Adipocyte (in vitro differentiated cells): ENCODE data around the gene KYNU.
"Not testable (repeated sequence)": the region's sequence is repeated elsewhere in the genome, so short reads cannot be mapped to it uniquely, and the experiment has no call there.

ENCODE experiments used
- DNase-seq: peaks from one replicate; pipeline ENCODE4 v3.0.0-alpha.2; 2015; ENCODE audit warnings: low read depth
- H3K27me3 ChIP-seq: replicated peaks from 2 replicates; pipeline ENCODE4 v1.7.0; 2013; ENCODE audit warnings: mild to moderate bottlenecking, low read length, moderate library complexity; ENCODE audit not compliant: control insufficient read depth, insufficient read depth
- H3K36me3 ChIP-seq: 2 replicates; pipeline ENCODE4 v1.7.0; 2013; ENCODE audit warnings: low read length, mild to moderate bottlenecking, moderate library complexity; ENCODE audit not compliant: control insufficient read depth, insufficient read depth, severe bottlenecking
- H3K4me1 ChIP-seq: 2 replicates; pipeline ENCODE4 v1.7.0; 2013; ENCODE audit warnings: mild to moderate bottlenecking, low read length, moderate library complexity; ENCODE audit not compliant: control insufficient read depth, insufficient read depth
- H3K4me3 ChIP-seq: 2 replicates; pipeline ENCODE4 v1.7.0; 2013; ENCODE audit warnings: mild to moderate bottlenecking, low read length, moderate library complexity
- H3K9ac ChIP-seq: 2 replicates; pipeline ENCODE4 v1.7.0; 2013; ENCODE audit warnings: mild to moderate bottlenecking, low read length, moderate library complexity
- H3K9me3 ChIP-seq: 2 replicates; pipeline ENCODE4 v1.7.0; 2013; ENCODE audit warnings: mild to moderate bottlenecking, low read length, moderate library complexity; ENCODE audit not compliant: control insufficient read depth

Gene KYNU

GRCh38 chr2:143030127-143030526 is 152.7 kb downstream of the KYNU start:
- H3K4me3 ChIP-seq: no peak overlapping the region

DNA sequence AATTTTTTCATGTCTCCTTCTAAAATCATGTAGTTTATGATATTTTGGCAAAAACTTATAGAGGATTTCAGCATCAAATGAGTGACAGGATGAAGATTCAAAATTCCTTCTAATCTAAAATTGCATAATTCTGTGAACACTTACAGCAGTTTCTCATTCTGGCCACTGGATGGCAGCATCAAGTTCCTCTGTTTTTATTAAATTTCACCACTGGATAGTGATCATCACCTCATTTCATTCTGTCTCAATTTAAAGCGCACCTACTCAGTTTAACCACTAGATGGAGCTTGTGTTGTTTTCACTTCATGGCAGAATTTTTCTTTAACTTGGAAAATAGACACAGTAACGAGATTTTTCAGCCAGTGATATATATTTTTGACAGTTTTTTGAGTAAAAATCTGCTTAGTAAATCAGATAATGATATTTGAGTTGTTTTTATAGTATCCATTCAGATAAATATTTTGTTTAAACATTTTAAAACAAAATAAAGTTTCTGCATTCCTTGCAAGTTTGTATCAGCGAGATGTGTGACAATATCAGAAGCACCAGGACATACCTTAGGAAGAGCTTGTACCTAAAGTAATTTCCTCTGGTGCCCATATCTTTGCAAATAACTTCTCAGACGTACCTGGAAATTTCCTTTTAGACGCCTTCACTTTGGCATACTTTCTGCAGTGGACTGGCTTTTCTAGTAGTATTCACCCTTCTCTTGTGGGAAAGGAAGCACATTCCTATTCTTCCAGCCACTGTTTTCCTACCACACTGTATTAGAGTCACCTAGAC is 157.0 kb downstream of the KYNU start:
- Histone ChIP-seq H3K9ac (no peak overlapping the region), H3K9me3 (no peaks in the 10 kb centered on the region), H3K4me1 (peaks cover 4% of the 10 kb centered on the region), H3K36me3 (no peaks in the 10 kb centered on the region), H3K4me3 (no peak overlapping the region), H3K27me3 (no peaks in the 10 kb centered on the region)
- peak; percentile 94 for DNase-seq

More at GRCh38 chr2:143030127-143030526, 152.7 kb downstream of the KYNU start:
- DNase-seq: no peak
- Histone ChIP-seq H3K27me3 (no peaks in the 10 kb centered on the region), H3K4me1 (peaks cover 6% of the 10 kb centered on the region), H3K36me3 (no peaks in the 10 kb centered on the region), H3K9me3 (no peaks in the 10 kb centered on the region), H3K9ac (no peak overlapping the region)

- no peak overlapping the region for H3K4me3 ChIP-seq
- no peaks in the 10 kb centered on the region for H3K4me1 ChIP-seq
- no peak overlapping the region for H3K9ac ChIP-seq
- no peaks in the 10 kb centered on the region for H3K27me3 ChIP-seq
- H3K9me3 ChIP-seq: no peaks in the 10 kb centered on the region
- DNase-seq: no peak
- H3K36me3 ChIP-seq: no peaks in the 10 kb centered on the region
Measured at GRCh38 chr2:143051465-143051864, 174.0 kb downstream of the KYNU start.

GRCh38 chr2:143053437-143053836 is 176.0 kb downstream of the KYNU start:
- not testable (repeated sequence) for H3K36me3 ChIP-seq, H3K9ac ChIP-seq, H3K4me1 ChIP-seq, DNase-seq, H3K27me3 ChIP-seq, H3K4me3 ChIP-seq, H3K9me3 ChIP-seq

DNA sequence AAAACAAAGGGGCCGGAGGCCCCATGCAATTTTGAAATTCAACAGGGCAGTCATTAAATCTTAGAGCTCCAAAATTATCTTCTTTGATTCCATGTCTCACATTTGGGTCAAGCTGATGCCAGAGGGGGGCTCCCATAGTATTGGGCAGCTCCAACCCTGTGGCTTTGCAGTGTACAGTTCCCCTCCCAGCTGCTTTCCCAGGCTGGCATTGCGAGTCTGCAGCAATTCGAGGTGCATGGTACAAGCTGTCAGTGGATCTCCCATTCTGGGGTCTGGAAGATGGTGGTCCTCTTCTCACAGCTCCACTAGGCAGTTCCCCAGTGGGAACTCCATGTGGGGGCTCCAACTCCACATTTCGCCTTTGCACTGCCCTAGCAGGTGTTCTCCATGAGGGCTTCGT is 179.1 kb downstream of the KYNU start:
- H3K4me1 ChIP-seq: peaks cover 13% of the 10 kb centered on the region
- H3K27me3 ChIP-seq: no peaks in the 10 kb centered on the region
- no peak overlapping the region for H3K9ac ChIP-seq
- no peaks in the 10 kb centered on the region for H3K36me3 ChIP-seq
- no peak for DNase-seq
- H3K4me3 ChIP-seq: no peak overlapping the region
- peaks cover 4% of the 10 kb centered on the region for H3K9me3 ChIP-seq

- DNase-seq: peak; percentile 79
- peaks cover 4% of the 10 kb centered on the region for H3K9me3 ChIP-seq
- no peaks in the 10 kb centered on the region for H3K27me3 ChIP-seq
Measured at GRCh38 chr2:143058851-143059250, 181.4 kb downstream of the KYNU start.

DNA sequence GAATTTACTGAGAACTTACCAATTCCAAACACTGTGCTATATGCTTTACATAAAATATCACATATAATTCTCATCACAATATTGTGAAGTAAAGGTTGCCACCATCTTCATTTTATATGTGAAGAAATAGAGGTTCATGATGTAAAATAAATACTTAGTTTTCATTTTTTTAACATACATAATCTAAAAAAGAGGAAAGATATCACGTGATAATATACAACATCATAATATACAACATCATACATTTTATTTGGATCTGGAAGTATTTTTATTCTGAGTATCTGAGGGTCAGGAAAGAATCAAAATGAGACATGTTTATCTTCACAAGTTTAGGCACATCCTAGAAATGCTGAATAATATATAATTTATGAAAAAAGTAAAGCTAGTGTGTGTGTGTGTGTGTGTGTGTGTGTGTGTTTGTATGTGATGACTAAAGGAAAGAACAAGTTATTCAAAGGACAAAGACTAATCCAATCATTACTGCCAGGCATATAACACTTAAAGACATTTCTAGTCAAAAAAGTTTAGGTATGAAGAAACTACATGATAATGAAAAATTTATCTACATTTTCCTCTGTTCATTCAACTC is 186.2 kb downstream of the KYNU start:
- Histone ChIP-seq H3K9ac (no peak overlapping the region), H3K36me3 (no peaks in the 10 kb centered on the region), H3K4me3 (no peak overlapping the region), H3K4me1 (peaks cover 7% of the 10 kb centered on the region), H3K27me3 (no peaks in the 10 kb centered on the region), H3K9me3 (peaks cover 10% of the 10 kb centered on the region)
- no peak for DNase-seq

More at GRCh38 chr2:143058851-143059250, 181.4 kb downstream of the KYNU start:
- Histone ChIP-seq H3K36me3 (no peaks in the 10 kb centered on the region), H3K4me3 (peak overlapping the region; percentile 31), H3K9ac (no peak overlapping the region), H3K4me1 (peaks cover 13% of the 10 kb centered on the region)

- H3K27me3 ChIP-seq: no peaks in the 10 kb centered on the region
- no peak for DNase-seq
- H3K4me3 ChIP-seq: no peak overlapping the region
- peaks cover 10% of the 10 kb centered on the region for H3K9me3 ChIP-seq
- no peaks in the 10 kb centered on the region for H3K36me3 ChIP-seq
- H3K4me1 ChIP-seq: no peaks in the 10 kb centered on the region
- no peak overlapping the region for H3K9ac ChIP-seq
Measured at GRCh38 chr2:143068094-143068493, 190.6 kb downstream of the KYNU start.

DNA sequence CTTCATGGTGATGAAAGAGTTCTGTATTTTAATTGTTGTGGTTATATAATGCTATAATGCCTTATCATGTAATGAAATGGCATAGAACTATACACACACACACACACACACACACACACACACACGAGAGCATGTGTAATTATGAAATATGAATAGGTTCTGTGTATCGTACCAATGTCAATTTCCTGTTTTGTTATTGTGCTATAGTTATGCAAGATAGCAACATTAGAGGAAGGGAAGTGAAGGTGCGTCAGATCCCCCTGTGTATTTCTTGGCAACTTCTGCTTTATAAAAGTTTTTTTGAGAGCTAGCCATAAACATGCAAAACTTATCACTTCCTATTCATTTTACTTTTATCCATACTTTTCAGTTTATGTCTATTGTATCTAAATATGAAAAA is 191.0 kb downstream of the KYNU start:
- H3K36me3 ChIP-seq: no peaks in the 10 kb centered on the region
- H3K4me3 ChIP-seq: no peak overlapping the region
- DNase-seq: peak; percentile 2
- no peaks in the 10 kb centered on the region for H3K4me1 ChIP-seq
- peaks cover 10% of the 10 kb centered on the region for H3K9me3 ChIP-seq
- no peaks in the 10 kb centered on the region for H3K27me3 ChIP-seq
- H3K9ac ChIP-seq: no peak overlapping the region

DNA sequence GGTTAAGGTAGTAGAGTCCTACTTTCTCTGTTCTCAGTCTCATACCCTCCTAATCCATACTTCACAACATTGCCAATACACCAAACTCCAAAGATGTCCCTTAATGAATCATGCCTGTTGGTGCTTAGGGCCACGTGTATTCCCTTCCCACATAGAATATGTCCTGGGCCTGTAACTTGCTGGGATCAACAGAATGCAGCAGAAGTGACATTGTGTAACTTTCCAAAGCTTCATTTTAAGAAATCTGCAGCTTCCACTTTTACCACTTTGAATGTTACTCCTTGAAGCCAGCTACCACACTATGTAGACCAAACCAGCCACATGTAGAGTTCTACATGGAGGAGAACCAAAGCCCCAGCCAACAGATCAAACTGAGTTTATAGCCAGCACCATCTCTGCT is 193.2 kb downstream of the KYNU start:
- no peak overlapping the region for H3K9ac ChIP-seq
- DNase-seq: no peak
- H3K9me3 ChIP-seq: peaks cover 7% of the 10 kb centered on the region
- no peaks in the 10 kb centered on the region for H3K4me1 ChIP-seq
- no peaks in the 10 kb centered on the region for H3K27me3 ChIP-seq
- H3K36me3 ChIP-seq: no peaks in the 10 kb centered on the region
- no peak overlapping the region for H3K4me3 ChIP-seq

DNA sequence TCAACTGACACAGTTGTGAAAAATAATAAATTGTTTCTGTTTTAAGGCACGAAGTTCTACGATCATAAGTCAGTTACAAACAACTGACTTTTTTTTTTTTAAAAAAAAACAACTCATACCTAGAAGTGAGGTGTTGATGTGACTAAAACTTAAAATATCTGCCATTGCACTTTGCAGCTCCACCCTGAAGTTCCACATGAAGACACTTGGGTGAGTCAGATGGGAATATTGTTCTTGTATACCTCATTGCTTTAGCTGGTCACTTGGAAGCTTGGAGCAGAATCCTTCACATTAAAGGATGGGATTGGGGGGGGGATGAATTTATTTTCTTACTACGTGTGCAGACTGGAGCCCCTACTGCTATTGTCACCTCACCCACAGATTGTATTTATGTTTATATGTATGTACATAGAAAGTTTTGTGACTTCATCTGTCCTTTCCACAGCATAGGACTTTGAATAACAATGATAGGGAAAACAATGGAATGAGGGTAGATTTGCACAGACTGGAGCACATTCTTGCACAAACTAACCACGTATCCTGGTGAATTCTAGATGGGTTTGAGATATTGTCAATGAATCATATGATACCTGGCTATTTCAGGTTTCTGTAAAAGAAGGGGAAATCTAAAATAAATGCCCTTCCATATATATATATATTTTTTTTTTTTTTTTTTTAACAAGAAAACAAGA is 193.9 kb downstream of the KYNU start:
- peaks cover 7% of the 10 kb centered on the region for H3K9me3 ChIP-seq
- H3K36me3 ChIP-seq: no peaks in the 10 kb centered on the region
- no peaks in the 10 kb centered on the region for H3K4me1 ChIP-seq
- H3K4me3 ChIP-seq: no peak overlapping the region
- no peak overlapping the region for H3K9ac ChIP-seq
- no peak for DNase-seq
- no peaks in the 10 kb centered on the region for H3K27me3 ChIP-seq
